Measurements from ENCODE around the gene INTS7.

Gene INTS7

GRCh38 chr1:211991695-211992094, 43.7 kb downstream of the INTS7 start:
- DNase-seq (ENCODE audit: extremely low read depth, low read depth) = no peak
- TF ChIP-seq, protein P1, sequence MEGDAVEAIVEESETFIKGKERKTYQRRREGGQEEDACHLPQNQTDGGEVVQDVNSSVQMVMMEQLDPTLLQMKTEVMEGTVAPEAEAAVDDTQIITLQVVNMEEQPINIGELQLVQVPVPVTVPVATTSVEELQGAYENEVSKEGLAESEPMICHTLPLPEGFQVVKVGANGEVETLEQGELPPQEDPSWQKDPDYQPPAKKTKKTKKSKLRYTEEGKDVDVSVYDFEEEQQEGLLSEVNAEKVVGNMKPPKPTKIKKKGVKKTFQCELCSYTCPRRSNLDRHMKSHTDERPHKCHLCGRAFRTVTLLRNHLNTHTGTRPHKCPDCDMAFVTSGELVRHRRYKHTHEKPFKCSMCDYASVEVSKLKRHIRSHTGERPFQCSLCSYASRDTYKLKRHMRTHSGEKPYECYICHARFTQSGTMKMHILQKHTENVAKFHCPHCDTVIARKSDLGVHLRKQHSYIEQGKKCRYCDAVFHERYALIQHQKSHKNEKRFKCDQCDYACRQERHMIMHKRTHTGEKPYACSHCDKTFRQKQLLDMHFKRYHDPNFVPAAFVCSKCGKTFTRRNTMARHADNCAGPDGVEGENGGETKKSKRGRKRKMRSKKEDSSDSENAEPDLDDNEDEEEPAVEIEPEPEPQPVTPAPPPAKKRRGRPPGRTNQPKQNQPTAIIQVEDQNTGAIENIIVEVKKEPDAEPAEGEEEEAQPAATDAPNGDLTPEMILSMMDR (IDR thresholded peaks at IDR 0.05; ENCODE audit: low read depth, low read length) = no peak

DNA sequence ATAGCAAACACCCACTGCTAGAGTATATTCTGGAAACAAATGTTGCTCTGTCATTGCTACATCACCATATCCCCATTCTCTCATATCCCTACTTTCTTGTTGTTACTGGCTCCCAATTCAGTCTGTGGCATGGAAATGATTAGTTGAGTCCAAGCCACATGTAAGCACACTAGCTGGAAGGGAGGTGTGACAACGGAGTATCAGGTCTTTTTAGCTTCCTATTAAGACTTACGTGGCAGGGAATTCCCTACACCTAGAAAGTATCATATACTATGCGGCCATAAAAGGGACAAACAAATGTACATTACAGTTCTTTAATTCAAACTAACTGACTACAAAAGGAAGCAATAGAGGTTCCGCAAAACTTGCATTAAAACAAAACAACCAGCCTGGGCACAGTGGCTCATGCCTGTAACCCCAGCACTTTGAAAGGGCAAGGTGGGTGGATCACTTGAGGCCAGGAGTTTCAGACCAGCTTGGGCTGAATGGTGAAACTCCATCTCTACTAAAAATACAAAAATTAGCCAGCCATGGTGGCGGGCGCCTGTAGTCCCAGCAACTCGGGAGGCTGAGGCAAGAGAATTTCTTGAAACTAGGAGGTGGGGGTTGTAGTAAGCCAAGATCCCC, 48.6 kb downstream of the INTS7 start:
- DNase-seq (ENCODE audit: extremely low read depth, low read depth) = no peak
- TF ChIP-seq, protein P1 (IDR thresholded peaks at IDR 0.05; ENCODE audit: low read depth, low read length) = no peak

DNA sequence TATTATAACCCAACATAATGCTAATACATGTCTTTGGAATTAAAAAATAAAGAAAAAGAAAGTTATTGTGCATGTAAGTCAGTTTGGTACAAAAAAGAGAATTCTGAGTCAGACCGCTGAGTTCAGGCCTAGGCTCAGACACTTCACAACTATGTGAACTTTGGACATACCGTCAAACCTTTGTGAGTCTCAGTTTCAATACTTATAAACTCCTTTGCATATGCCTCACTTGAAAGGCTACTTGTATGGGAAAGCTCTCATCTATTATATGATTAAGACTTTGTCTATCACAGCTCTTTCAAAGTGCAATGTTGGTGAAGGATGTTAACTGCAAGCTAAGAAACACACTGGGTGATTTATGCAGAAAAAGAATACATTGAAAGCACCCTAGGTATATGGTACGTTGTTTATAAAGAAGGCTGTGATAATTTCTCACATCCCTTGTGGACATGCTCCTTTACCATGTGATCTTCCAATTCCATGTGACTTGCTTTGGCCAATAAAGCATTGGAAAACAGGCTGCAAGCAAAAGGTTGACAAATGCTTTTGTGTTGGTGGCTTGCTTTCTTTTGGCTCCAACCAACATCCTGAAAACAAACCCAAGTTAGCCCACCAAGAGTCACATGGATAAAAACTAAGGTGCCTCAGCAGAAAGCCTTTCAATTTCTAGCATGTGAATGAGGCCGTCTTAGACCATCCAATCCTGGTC, 49.6 kb downstream of the INTS7 start:
- no peak for DNase-seq (ENCODE audit: extremely low read depth, low read depth)
- TF ChIP-seq, protein P1 (IDR thresholded peaks at IDR 0.05; ENCODE audit: low read depth, low read length) = no peak

GRCh38 chr1:211978596-211978995, 56.8 kb downstream of the INTS7 start:
- TF ChIP-seq, protein P1 (IDR thresholded peaks at IDR 0.05; ENCODE audit: low read depth, low read length) = no peak
- no peak for DNase-seq (ENCODE audit: extremely low read depth, low read depth)

- no peak for DNase-seq (ENCODE audit: extremely low read depth, low read depth)
- TF ChIP-seq, protein P1 (IDR thresholded peaks at IDR 0.05; ENCODE audit: low read depth, low read length) = no peak
Measured at GRCh38 chr1:211975152-211975941, 60.0 kb downstream of the INTS7 start.

- TF ChIP-seq, protein P1 (IDR thresholded peaks at IDR 0.05; ENCODE audit: low read depth, low read length) = no peak
- no peak for DNase-seq (ENCODE audit: extremely low read depth, low read depth)
Measured at GRCh38 chr1:211973541-211973940, 61.8 kb downstream of the INTS7 start.

Measured in AG09319 (cell line).